HG03097 (cell line): Measurements from ENCODE around the gene PLA2G4D.
"Not testable (repeated sequence)": the region's sequence is repeated elsewhere in the genome, so short reads cannot be mapped to it uniquely, and the experiment has no call there.

Experiments used
- ATAC-seq: cut with Tn5 transposase; IDR thresholded peaks from one replicate; pipeline ENCODE4 v1.9.1; 2021; ENCODE audit not compliant: unreplicated experiment, low FRiP score

The PLA2G4D gene

DNA sequence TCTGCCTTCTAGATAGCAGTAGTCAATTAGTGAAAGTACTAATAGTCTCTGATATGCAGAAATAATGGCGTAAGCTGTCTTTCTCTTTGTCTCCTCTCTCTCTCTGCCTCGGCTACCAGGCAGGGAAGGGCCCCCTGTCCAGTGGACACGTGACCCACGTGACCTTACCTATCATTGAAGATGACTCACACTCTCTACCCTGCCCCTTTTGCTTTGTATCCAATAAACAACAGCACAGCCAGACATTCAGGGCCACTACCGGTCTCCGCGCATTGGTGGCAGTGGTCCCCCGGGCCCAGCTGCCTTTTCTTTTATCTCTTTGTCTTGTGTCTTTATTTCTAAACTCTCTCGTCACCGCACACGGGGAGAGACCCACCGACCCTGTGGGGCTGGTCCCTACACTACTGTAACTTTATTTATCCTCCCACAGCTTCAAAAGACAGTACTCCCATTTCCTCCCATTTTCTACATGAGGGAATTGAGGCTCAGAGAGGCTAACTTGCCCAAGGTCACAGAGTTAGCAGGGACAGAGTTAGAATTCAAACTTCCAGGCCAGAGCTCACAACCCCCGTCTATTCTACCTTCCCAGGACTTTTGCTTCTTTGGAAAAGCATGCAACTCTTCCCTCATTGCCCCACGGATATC, 2.5 kb downstream of the PLA2G4D start:
- ATAC-seq, result not testable (repeated sequence)

DNA sequence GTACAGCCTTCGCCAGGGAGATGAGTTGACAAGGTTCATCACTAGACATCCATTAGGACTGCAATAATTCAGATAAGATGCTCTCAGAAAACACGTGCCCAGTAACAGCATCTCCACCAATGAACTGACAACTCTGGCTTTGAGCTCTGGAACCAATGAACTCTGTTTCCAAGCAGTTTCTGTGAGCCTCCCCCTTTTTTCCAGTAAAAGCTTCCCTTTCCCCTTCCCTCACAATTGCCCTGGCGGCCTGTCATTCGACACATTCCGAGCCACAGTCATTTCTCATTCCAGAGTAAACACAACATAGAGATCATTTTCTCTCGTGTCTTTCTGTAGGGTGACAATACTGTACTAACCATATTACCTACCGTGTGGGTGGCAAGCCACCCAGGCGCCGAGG, 3.6 kb downstream of the PLA2G4D start:
- no peak for ATAC-seq

DNA sequence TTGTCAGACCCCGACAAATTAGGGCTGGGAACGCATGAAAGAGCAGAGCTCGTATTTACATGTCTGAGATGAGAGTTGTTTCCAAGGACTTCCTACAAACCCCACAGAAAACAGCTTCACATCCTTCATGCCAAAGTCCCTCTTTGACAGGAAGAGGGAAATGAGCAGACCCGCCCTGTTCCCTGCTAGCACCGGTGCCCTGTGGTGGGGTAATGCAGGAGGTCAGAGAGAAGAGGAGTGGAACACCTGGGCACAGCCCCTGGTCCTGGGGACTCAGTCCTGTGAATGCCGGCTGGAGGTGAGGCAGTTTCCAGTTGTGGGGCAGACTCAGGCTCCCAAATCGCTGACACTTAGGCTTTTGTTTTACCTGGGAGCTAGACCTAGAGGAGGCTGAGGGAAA, 4.0 kb downstream of the PLA2G4D start:
- no peak for ATAC-seq

DNA sequence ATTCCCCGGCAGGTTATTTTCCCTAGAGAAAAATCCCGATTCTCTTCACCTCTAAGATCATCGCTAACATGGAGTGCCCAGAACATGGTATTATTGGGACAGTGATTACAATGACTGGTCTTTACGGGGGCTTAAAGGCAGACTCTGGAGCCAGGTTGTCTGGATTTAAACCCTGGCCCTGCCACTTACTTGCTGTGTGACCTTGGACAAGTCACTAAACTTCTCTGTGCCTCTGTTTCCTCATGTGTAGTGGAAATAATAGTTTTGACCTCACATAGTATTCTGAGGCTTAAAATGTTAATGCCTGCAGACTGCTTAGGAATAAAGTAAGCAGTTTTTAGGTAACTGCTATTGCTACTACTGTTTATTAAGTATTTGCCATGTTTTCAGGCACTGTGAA, 4.4 kb downstream of the PLA2G4D start:
- no peak for ATAC-seq

- no peak for ATAC-seq
Observed at GRCh38 chr15:42088801-42089640, 5.3 kb downstream of the PLA2G4D start.

DNA sequence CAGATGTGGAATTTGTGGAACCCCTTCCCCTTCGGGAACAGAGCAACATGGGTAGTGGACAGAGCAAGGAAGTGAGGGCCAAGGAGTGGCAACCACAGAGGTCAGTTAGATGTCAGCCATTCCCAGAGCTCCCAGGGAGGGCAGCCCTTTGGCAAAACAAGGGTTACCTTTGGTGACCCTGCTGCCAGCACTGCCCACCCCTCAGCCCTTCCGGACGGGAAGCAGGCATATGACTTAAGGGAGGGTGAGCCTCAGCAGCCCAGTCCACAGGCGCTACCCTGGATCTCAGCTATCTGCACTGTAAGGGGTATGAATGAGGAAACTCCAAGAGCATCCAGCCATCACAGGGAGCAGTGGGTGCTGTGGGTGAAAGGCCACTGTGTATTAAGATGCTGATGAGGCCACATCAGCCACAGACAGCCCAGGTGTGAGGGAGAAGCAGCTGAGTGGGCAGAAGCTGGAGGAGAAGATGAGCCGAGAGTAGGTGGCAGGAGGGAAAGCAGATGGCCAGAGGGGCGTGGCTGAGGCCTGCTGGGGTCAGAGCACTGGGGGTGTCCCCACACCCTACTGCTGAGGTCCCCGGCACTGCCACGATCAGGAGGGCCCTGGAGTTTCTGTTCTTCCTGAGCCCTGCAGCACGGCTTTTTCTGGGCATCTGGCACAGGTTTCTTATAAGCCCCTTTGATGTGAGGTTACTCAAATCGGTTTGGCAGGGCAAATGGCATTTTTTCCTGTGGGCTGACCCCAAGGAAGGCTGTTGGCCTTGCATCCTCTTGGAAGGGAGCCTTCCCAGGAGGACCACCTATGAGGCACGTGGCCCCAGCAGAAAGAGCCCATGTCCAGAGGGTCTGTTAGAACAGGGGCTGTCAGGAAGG, 6.2 kb downstream of the PLA2G4D start:
- ATAC-seq, result no peak

GRCh38 chr15:42087460-42087859, 6.9 kb downstream of the PLA2G4D start:
- no peak for ATAC-seq

DNA sequence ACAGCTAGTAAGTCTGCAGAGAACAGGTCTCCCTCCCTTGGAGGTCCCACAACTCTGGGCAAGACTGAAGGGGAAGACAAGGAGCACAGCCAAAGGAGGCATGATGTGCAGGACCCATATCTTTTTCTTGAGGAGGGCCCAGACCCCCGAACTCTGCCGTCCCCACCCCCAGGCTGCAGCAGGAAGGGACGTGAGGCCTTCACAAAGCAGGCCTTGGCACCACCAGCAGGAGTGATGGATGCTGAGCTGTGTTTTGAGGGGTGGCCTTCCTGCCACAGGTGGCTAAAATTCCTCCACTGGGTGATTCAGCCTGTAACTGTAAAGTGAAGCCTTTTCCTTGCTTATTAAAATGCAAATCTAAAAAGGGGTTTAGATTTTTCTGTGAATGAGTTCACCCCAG, 8.6 kb downstream of the PLA2G4D start:
- ATAC-seq, result no peak

GRCh38 chr15:42085236-42085605, 9.1 kb downstream of the PLA2G4D start:
- no peak for ATAC-seq

- no peak for ATAC-seq
Observed at GRCh38 chr15:42084465-42085235, 9.7 kb downstream of the PLA2G4D start.

DNA sequence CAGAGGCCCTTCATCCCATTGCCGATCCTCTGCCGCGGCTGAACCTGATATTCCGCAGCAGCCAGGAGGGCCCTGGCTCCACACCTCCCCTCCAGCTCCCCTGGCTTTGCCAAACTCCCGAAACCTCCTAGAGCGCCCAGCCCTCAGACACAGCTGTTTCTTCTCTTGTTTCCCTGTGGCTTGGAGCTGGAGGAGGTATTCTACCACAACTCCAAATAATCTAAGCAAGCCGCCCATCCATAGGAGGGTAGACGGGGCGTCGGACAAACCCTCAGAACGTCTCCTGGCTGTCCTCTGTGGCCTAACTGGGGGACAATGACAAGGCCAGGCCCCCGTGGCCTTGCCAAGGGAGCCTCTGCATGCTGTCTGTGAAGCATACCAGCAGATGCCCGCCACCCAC, 10.4 kb downstream of the PLA2G4D start:
- ATAC-seq, result no peak

GRCh38 chr15:42083605-42083908, 10.8 kb downstream of the PLA2G4D start:
- ATAC-seq, result no peak

DNA sequence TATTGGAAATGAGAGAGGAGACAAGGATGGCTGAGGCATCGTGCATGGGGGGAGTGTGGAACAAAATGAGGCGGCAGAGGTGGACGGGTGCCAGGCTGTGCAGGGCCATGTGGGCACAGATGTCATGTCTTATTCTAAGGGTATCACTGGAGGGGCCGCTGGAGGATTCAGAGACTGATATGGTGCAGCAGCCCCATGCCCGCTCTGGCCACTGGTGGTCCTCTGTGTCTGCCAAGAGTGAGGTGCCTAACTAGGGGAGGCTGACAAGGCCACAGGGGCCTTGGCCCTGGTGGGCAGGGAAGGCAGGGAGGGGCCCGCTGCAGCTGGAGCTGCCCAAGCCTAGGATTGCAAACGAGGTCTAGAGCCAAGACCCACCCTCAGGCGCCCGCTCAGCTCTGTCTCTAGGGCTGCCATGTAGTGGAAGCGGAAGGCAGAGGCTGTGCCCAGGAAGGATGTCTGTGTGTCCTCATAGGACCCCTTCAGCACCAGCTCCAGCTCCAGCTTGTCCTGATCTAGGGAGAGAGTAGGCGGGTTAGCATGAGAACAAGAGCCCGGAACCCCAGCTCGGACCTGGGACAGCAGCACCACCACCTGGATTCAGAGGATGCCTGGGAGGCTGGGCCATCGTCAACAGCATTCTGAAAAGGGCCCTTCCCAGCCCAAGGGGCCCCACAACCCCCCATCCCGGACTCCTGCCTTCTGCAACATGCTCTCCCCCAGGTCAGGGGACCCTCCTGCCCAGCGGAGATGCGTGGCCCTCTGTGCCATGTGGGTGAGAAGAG, 11.3 kb downstream of the PLA2G4D start:
- no peak for ATAC-seq

- ATAC-seq, result no peak
Observed at GRCh38 chr15:42082141-42082540, 12.2 kb downstream of the PLA2G4D start.

DNA sequence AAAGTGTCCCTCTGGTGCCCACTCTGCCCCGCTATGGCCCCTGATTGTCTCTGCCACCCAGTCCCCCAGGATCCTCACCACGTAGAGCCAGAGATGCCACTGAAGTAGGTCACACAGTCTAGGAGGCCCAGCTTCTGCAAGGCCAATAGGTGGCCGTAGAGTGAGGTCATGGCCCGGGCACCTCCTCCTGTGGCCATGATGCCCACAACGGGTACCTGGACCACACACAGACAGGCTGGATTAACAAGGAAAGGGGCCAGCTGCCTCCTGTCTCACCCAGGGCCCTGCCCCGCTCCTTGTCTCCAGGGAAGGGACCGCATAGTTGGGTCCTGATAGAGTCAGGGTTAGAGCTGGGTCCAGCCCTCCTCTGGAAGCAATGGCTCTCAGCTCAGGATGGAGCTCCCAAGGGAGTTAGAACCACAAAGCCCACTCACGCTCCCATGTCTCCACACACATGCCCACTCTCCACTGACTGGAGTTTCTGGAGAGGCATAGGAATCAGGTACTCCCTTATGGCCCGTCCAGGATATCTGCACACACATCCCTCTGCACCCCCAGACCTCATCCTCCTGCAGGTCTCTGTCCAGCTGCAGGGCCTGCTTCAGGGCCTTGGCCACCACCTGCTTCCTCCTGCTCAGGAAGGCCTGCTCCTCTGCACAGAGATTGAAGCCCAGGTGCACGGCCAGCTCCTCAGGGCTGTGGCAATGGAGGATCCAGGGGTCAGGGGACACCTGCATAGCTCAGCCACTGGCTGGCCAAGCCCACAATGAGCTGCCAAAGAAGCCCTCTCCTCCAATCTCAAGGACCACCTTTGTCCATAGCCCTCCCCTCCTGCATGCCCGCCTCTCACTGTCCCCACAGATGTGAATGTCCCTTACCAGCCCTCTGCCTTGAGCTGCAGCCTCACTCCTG, 13.2 kb downstream of the PLA2G4D start:
- ATAC-seq, result no peak

DNA sequence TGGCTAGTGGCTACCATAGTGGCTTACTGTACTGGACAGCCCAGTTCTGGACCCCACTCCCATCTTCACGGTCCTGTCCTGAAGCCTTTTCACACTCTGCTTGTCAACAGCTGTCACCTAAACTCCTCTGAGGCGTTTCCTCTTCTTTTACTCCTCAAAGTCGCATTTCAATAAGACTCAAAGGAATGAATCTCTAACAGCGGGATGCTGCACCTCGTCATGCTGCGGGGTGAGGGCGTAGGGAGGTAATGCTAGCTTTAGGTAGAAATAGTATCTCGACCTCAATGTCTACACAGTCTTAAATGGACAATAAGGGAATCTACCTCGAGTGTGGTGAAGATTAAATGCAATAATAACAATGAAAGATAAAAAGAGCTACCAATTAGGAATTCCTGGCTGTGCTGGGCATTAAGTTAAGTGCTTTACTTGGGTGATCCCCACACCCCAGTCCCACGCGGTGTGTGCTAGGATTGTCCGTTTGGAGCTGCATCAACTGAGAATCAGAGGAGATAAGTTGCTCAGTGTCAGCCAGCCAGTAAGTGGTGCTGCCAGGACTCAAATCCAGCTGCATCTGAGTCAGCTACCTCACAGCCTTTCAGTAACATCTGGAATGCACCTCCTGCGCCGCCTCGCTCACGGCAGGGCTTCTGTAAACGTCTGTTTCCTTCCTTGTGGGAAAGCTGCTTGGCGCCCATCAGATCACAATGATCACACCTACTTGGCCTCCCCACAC, 14.0 kb downstream of the PLA2G4D start:
- ATAC-seq, result no peak

- no peak for ATAC-seq
Observed at GRCh38 chr15:42079401-42079908, 14.9 kb downstream of the PLA2G4D start.

DNA sequence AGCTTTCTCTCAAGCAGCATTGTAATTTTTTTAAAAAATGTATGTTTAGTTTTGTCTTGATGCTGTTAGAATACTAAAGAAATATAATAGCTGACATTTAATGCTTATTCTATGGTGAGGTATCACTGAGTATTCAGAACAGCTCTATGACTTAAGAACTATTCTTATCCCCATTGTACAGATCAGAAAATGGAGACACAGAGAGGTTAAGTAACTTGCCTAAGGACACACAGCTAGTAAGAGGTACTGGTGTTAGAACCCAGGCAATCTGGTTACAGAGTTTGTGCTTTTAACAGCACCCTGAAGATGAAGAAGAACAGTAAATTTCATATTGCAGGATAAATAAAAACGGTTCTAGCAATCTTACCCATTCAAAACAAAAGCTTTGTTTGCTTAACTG, 15.5 kb downstream of the PLA2G4D start:
- no peak for ATAC-seq
